ENCODE results near the gene FOXL2NB. TPM values are rescaled to one million over a fixed set of nuclear protein-coding genes. Genes with fewer than 3 reads are reported as not detected.

Gene FOXL2NB
- total and polyA plus RNA-seq, 9 donors: 35.8 to 137 (median 68.3) TPM

- TF ChIP-seq EP300 (IDR thresholded peaks at IDR 0.05) (no peak), POLR2A (IDR thresholded peaks at IDR 0.05) (no peak), CTCF (IDR thresholded peaks at IDR 0.05) (no peak)
- WGBS, 3 donors: 5 to 13% (median 12%) methylated on average over 41 to 45 of the region's 45 CpGs
- Histone ChIP-seq H3K27me3 (no peaks in the 10 kb centered on the region), H3K27ac (peak overlapping the region; percentile 17 to 100), H3K4me3 (no peak overlapping the region), H3K36me3 (no peaks in the 10 kb centered on the region), H3K9me3 (no peaks in the 10 kb centered on the region), H3K4me1 (ENCODE audit: insufficient read depth) (peaks cover 21% of the 10 kb centered on the region)
- intact Hi-C loops (cut with DNase I): loop anchor here in 2 of 4 donors (5.0 kb wide), 2 partner anchors 45 to 390 kb away; no protein-coding TSS in a partner anchor
- DNase-seq: peak; percentile 63 to 85 (median 79)
Observed at GRCh38 chr3:138936741-138937689, 10.0 kb upstream of the FOXL2NB start.

- 13 to 28% (median 21%) methylated on average over 26 to 29 of the region's 29 CpGs for WGBS, 3 donors
- Histone ChIP-seq H3K9me3 (no peaks in the 10 kb centered on the region), H3K27ac (peak overlapping the region in 1 of 2 donors; percentile 100), H3K36me3 (no peaks in the 10 kb centered on the region), H3K27me3 (no peaks in the 10 kb centered on the region), H3K4me1 (ENCODE audit: insufficient read depth) (peaks cover 21% of the 10 kb centered on the region), H3K4me3 (no peak overlapping the region)
- DNase-seq: peak in 3 of 5 donors; percentile 48 to 65 (median 60)
- intact Hi-C loops (cut with DNase I): loop anchor here in 3 of 4 donors (2.0 to 5.0 kb wide), 3 partner anchors 45 to 390 kb away; no protein-coding TSS in a partner anchor
- TF ChIP-seq CTCF (IDR thresholded peaks at IDR 0.05): no peak
- TF ChIP-seq POLR2A (IDR thresholded peaks at IDR 0.05): no peak
- no peak for TF ChIP-seq EP300 (IDR thresholded peaks at IDR 0.05)
Observed at GRCh38 chr3:138937690-138938055, 9.3 kb upstream of the FOXL2NB start.

GRCh38 chr3:138938056-138938876 is 8.8 kb upstream of the FOXL2NB start:
- TF ChIP-seq POLR2A (IDR thresholded peaks at IDR 0.05) (no peak), CTCF (IDR thresholded peaks at IDR 0.05) (no peak), EP300 (IDR thresholded peaks at IDR 0.05) (no peak)
- WGBS, 3 donors: 7 to 26% (median 21%) methylated on average over 46 to 48 of the region's 48 CpGs
- Histone ChIP-seq H3K27me3 (no peaks in the 10 kb centered on the region), H3K27ac (peak overlapping the region; percentile 68 to 100), H3K4me1 (ENCODE audit: insufficient read depth) (peaks cover 21% of the 10 kb centered on the region), H3K36me3 (no peaks in the 10 kb centered on the region), H3K9me3 (no peaks in the 10 kb centered on the region), H3K4me3 (peak overlapping the region; percentile 1)
- peak; percentile 39 to 66 (median 47) for DNase-seq
- intact Hi-C loops (cut with DNase I): loop anchor here in 3 of 4 donors (2.0 to 5.0 kb wide), 3 partner anchors 44 to 389 kb away; no protein-coding TSS in a partner anchor

All from ovary (tissue), 9 donors.